Panc1 (cell line): ENCODE measurements around the gene MCM6. TPM values are rescaled to one million over a fixed set of nuclear protein-coding genes. Genes with fewer than 3 reads are reported as not detected.

Source experiments
- ATAC-seq: fragments of 200-7000 bp; cut with Tn5 transposase; 2 replicates; pipeline ENCODE4 v1.9.1; 2020; ENCODE audit warnings: mild to moderate bottlenecking, moderate library complexity
- BruUV-seq: library from RNA; stranded (reverse); fragments of 400-500 nt; replicated peaks from 2 replicates; lab custom pipeline; 2021; lab: Mats Ljungman, UMichigan
- CTCF ChIA-PET: fragments of 300-600 bp; sonication (Branson Sonifier 250); formaldehyde crosslinking; loops from one replicate; lab custom pipeline; 2022; ENCODE audit warnings: antibody characterized with exemption; lab: Charles Lee
- POLR2A ChIA-PET: fragments of 300-600 bp; sonication (Branson Sonifier 250); formaldehyde crosslinking; loops from one replicate; lab custom pipeline; 2022; ENCODE audit warnings: antibody characterized with exemption; lab: Charles Lee
- DNase-seq: peaks from one replicate; pipeline ENCODE4 v3.0.0-alpha.2; 2010; ENCODE audit warnings: low read depth, low spot score
- H3K27ac ChIP-seq: 2 replicates; pipeline ENCODE4 v1.5.1; 2011; ENCODE audit warnings: mild to moderate bottlenecking, low read length, inconsistent platforms
- H3K27me3 ChIP-seq: fragments of 200-500 bp; sonication (Bioruptor generic); 2 replicates; pipeline ENCODE4 v1.6.0; 2014; ENCODE audit warnings: low read length, inconsistent platforms; ENCODE audit not compliant: control insufficient read depth, insufficient read depth
- H3K36me3 ChIP-seq: fragments of 200-500 bp; sonication (Bioruptor generic); 2 replicates; pipeline ENCODE4 v1.5.1; 2014; ENCODE audit warnings: inconsistent platforms, mild to moderate bottlenecking, low read length, moderate library complexity; ENCODE audit not compliant: control insufficient read depth, insufficient read depth
- H3K4me1 ChIP-seq: 2 replicates; pipeline ENCODE4 v1.5.1; 2011; ENCODE audit warnings: inconsistent platforms, mild to moderate bottlenecking, low read length, moderate library complexity; ENCODE audit not compliant: control insufficient read depth, insufficient read depth
- H3K4me3 ChIP-seq, 2 experiments: 2 replicates each; pipeline ENCODE4 v1.5.1; 2011 to 2012; ENCODE audit warnings: low read depth in 2 of 2, low read length in 2 of 2, mild to moderate bottlenecking in 2 of 2, inconsistent platforms in 1 of 2, moderate library complexity in 1 of 2
- H3K9me3 ChIP-seq: fragments of 200-500 bp; sonication (Bioruptor generic); 2 replicates; pipeline ENCODE4 v1.5.1; 2014; ENCODE audit warnings: low read depth, mild to moderate bottlenecking, inconsistent platforms, low read length, moderate library complexity; ENCODE audit not compliant: control insufficient read depth, insufficient read depth
- POLR2AphosphoS5 ChIP-seq: IDR thresholded peaks from 2 replicates; pipeline ENCODE4 v1.6.1; 2012; ENCODE audit warnings: mild to moderate bottlenecking, low read depth, low read length, moderate library complexity
- SIN3A ChIP-seq: IDR thresholded peaks from 2 replicates; pipeline ENCODE4 v1.6.1; 2012; ENCODE audit warnings: low read depth, mild to moderate bottlenecking, low read length, moderate library complexity, borderline replicate concordance; ENCODE audit not compliant: insufficient read depth
- TCF7L2 ChIP-seq: IDR thresholded peaks from 2 replicates; pipeline ENCODE4 v1.6.1; 2011; ENCODE audit warnings: mild to moderate bottlenecking, low read depth, low read length, inconsistent platforms
- in situ Hi-C: cut with HindIII; loops from 2 replicates; pipeline ENCODE4 v1.10.0; 2016; ENCODE audit warnings: low sequenced_read_pairs, low pct_unique_long_range_greater_than_20kb
- intact Hi-C: fragments of 100-400 bp; cut with micrococcal nuclease; formaldehyde crosslinking; loops from one replicate; pipeline ENCODE4 v1.10.0; 2022; ENCODE audit not compliant: unreplicated experiment
- total RNA-seq: library from RNA; stranded (reverse); gene quantifications from one replicate; pipeline ENCODE4 v1.2.1, GENCODE V29; 2021; ENCODE audit not compliant: unreplicated experiment
- TF ChIP-seq, protein P1 (sequence below), 2 experiments: IDR thresholded peaks; 2 replicates each; pipeline ENCODE4 v1.6.1; 2011 to 2012; ENCODE audit warnings: low read depth in 2 of 2, control low read depth in 1 of 2, low read length in 1 of 2, mild to moderate bottlenecking in 1 of 2, moderate library complexity in 1 of 2; ENCODE audit not compliant: insufficient read depth in 1 of 2
- TF ChIP-seq, protein P2 (sequence below): fragments of 450-650 bp; IDR thresholded peaks from 2 replicates; pipeline ENCODE4 v1.5.1; 2017; ENCODE audit warnings: mild to moderate bottlenecking

MCM6 gene
- total RNA-seq, 1 experiment from 2014 or later: 54.3 TPM

- peaks cover 21% of the 10 kb centered on the region for H3K36me3 ChIP-seq
- in situ Hi-C loops (no loop called here), intact Hi-C loops (no loop called here)
- H3K9me3 ChIP-seq: no peaks in the 10 kb centered on the region
- no TSS peak for BruUV-seq
- ChIA-PET CTCF (no interaction called here), POLR2A (no interaction called here)
- ATAC-seq (no peak), DNase-seq (no peak)
- no peak overlapping the region for H3K27ac ChIP-seq
- H3K4me3 ChIP-seq: no peak overlapping the region
- no peaks in the 10 kb centered on the region for H3K27me3 ChIP-seq
- H3K4me1 ChIP-seq: no peaks in the 10 kb centered on the region; the same call in 1 of the 2 replicates
- TF ChIP-seq, protein P1, sequence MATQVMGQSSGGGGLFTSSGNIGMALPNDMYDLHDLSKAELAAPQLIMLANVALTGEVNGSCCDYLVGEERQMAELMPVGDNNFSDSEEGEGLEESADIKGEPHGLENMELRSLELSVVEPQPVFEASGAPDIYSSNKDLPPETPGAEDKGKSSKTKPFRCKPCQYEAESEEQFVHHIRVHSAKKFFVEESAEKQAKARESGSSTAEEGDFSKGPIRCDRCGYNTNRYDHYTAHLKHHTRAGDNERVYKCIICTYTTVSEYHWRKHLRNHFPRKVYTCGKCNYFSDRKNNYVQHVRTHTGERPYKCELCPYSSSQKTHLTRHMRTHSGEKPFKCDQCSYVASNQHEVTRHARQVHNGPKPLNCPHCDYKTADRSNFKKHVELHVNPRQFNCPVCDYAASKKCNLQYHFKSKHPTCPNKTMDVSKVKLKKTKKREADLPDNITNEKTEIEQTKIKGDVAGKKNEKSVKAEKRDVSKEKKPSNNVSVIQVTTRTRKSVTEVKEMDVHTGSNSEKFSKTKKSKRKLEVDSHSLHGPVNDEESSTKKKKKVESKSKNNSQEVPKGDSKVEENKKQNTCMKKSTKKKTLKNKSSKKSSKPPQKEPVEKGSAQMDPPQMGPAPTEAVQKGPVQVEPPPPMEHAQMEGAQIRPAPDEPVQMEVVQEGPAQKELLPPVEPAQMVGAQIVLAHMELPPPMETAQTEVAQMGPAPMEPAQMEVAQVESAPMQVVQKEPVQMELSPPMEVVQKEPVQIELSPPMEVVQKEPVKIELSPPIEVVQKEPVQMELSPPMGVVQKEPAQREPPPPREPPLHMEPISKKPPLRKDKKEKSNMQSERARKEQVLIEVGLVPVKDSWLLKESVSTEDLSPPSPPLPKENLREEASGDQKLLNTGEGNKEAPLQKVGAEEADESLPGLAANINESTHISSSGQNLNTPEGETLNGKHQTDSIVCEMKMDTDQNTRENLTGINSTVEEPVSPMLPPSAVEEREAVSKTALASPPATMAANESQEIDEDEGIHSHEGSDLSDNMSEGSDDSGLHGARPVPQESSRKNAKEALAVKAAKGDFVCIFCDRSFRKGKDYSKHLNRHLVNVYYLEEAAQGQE (IDR thresholded peaks at IDR 0.05; ENCODE audit: insufficient read depth in 1 of 2, low read depth in 2 of 2, low read length in 1 of 2): no peak
- no peak for TF ChIP-seq TCF7L2
Measured at GRCh38 chr2:135844301-135844895, 31.8 kb downstream of the MCM6 start.

- Histone ChIP-seq H3K27me3 (no peaks in the 10 kb centered on the region), H3K9me3 (no peaks in the 10 kb centered on the region), H3K4me1 (no peaks in the 10 kb centered on the region; the same call in 1 of the 2 replicates), H3K36me3 (peaks cover 21% of the 10 kb centered on the region), H3K27ac (no peak overlapping the region), H3K4me3 (no peak overlapping the region)
- ATAC-seq (no peak), DNase-seq (no peak)
- intact Hi-C loops: no loop called here
- in situ Hi-C loops: no loop called here
- no peak for TF ChIP-seq POLR2AphosphoS5
- TF ChIP-seq TCF7L2: no peak
- TF ChIP-seq, protein P1 (IDR thresholded peaks at IDR 0.05; ENCODE audit: insufficient read depth in 1 of 2, low read depth in 2 of 2, low read length in 1 of 2): no peak
- TF ChIP-seq, protein P2, sequence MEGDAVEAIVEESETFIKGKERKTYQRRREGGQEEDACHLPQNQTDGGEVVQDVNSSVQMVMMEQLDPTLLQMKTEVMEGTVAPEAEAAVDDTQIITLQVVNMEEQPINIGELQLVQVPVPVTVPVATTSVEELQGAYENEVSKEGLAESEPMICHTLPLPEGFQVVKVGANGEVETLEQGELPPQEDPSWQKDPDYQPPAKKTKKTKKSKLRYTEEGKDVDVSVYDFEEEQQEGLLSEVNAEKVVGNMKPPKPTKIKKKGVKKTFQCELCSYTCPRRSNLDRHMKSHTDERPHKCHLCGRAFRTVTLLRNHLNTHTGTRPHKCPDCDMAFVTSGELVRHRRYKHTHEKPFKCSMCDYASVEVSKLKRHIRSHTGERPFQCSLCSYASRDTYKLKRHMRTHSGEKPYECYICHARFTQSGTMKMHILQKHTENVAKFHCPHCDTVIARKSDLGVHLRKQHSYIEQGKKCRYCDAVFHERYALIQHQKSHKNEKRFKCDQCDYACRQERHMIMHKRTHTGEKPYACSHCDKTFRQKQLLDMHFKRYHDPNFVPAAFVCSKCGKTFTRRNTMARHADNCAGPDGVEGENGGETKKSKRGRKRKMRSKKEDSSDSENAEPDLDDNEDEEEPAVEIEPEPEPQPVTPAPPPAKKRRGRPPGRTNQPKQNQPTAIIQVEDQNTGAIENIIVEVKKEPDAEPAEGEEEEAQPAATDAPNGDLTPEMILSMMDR: no peak
- TF ChIP-seq SIN3A: no peak
- BruUV-seq: no TSS peak
- ChIA-PET POLR2A (no interaction called here), CTCF (interaction anchor here (0.7 kb wide), 1 partner anchor 70 kb away, joined by 4 read pairs; no protein-coding TSS in a partner anchor)
Measured at GRCh38 chr2:135843671-135844070, 32.6 kb downstream of the MCM6 start.
